Muscle layer of duodenum (tissue), 2 donors: ENCODE data around the gene PDXDC1.
"Not testable (repeated sequence)": the region's sequence is repeated elsewhere in the genome, so short reads cannot be mapped to it uniquely, and the experiment has no call there.

Experiments
- H3K27ac ChIP-seq: one replicate; pipeline ENCODE4 v1.7.0; 2013; ENCODE audit warnings: mild to moderate bottlenecking, low read length
- H3K27me3 ChIP-seq: one replicate; pipeline ENCODE4 v1.7.0; 2013; ENCODE audit warnings: low read depth, mild to moderate bottlenecking, control low read depth, low read length
- H3K36me3 ChIP-seq, 2 donors: one replicate each; pipeline ENCODE4 v1.7.0; 2013; ENCODE audit warnings: low read length in 2 of 2, control low read depth in 1 of 2, mild to moderate bottlenecking in 1 of 2; ENCODE audit not compliant: insufficient read depth in 2 of 2, control insufficient read depth in 1 of 2
- H3K4me1 ChIP-seq, 2 donors: one replicate each; pipeline ENCODE4 v1.7.0; 2013; ENCODE audit warnings: low read length in 2 of 2, mild to moderate bottlenecking in 2 of 2, control low read depth in 1 of 2, moderate library complexity in 1 of 2; ENCODE audit not compliant: insufficient read depth in 2 of 2, control insufficient read depth in 1 of 2
- H3K4me3 ChIP-seq, 2 donors: one replicate each; pipeline ENCODE4 v1.7.0; 2013; ENCODE audit warnings: low read length in 2 of 2, low read depth in 1 of 2, mild to moderate bottlenecking in 1 of 2
- H3K9me3 ChIP-seq, 2 donors: one replicate each; pipeline ENCODE4 v1.7.0; 2013; ENCODE audit warnings: low read length in 2 of 2, control low read depth in 1 of 2, mild to moderate bottlenecking in 1 of 2; ENCODE audit not compliant: control insufficient read depth in 1 of 2
- donor health status: healthy.

PDXDC1 gene

DNA sequence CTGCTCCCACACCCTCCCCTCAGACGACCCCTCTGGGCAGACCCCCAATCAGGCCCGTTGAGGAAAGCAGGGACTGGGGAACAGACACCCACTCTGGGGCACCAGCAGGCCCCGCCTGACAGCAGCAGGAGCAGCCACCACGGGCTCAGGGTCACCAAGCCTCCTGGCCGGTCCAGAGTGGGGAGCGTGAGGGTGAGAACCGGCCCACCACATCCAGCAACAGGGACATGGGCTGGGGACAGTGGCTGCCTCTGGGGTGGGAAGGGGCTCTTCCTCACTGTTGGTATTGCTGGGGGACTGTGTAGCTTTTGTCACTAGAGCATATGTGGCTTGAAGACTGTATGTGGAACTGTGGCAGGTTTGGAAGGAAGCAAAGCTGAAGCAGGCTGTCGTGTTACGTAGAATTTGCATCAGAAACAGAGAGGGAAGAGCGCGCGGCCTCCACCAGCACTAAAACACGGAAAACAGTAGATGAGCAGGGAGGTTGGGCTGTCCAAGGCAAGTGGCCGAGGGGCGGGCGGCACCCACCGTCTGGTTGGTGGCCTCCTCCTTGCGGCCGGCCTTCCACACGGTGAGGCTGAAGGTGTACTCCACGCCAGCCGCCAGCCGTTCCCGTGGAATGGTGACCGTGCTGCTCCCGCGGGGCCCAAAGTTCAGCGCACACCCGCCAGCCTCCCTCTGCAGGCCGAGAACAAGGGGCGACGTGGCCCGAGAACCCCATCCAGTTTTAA, 160.1 kb downstream of the PDXDC1 start:
- not testable (repeated sequence) for H3K36me3 ChIP-seq, H3K9me3 ChIP-seq, H3K27me3 ChIP-seq, H3K4me3 ChIP-seq, H3K27ac ChIP-seq, H3K4me1 ChIP-seq

- not testable (repeated sequence) for H3K27ac ChIP-seq, H3K4me3 ChIP-seq, H3K9me3 ChIP-seq, H3K27me3 ChIP-seq, H3K4me1 ChIP-seq, H3K36me3 ChIP-seq
Observed at GRCh38 chr16:15135483-15136360, 160.9 kb downstream of the PDXDC1 start.

DNA sequence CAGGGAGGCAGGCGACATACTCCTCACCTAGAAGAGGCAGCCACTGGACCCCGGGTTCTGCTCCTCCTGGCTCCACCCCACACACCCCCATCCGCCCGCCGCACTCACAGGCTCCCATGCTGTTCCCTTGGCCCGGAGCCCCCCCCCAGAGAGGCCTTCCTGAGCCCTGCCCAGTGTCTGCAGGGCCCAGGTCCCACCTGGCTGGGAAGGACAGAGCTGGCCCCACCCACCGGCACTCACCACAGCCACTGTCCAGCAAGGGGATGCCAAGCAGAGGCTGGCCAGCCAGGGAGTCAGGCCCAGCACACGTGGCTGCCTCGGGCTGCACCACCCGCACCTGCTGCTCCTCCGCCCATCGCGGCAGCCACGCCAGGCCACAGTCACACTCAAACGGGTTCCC, 162.7 kb downstream of the PDXDC1 start:
- not testable (repeated sequence) for H3K27me3 ChIP-seq

GRCh38 chr16:15140444-15141365, 165.9 kb downstream of the PDXDC1 start:
- not testable (repeated sequence) for H3K4me3 ChIP-seq, H3K27me3 ChIP-seq, H3K36me3 ChIP-seq, H3K9me3 ChIP-seq, H3K27ac ChIP-seq
- peaks cover 0 to 35% of the 10 kb centered on the region in 2 donors for H3K4me1 ChIP-seq

More for the DNA sequence above, 162.7 kb downstream of the PDXDC1 start:
- H3K4me1 ChIP-seq, result peaks cover 0 to 13% of the 10 kb centered on the region in 2 donors
- not testable (repeated sequence) for H3K4me3 ChIP-seq, H3K36me3 ChIP-seq, H3K27ac ChIP-seq, H3K9me3 ChIP-seq

DNA sequence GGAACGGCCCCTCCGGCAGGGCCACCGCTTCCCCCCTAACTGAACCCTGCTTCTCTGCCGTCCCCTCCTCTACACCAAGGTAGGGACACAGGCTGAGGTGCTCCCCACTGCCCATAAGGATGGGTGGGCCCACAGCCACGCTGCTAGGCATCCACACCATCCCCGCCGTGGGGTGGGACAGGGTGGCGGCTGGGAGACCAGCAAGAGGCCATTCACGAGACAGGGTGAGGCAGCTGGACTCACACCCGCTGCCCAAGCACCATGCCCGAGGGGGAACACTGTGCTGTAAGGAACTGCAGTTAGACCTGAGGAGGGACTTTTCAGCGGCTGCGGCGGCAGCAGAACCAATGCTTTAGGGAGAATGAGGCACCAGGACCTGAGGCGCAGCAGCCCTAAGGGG, 166.8 kb downstream of the PDXDC1 start:
- peaks cover 0 to 44% of the 10 kb centered on the region in 2 donors for H3K4me1 ChIP-seq
- H3K36me3 ChIP-seq, result no peaks in the 10 kb centered on the region
- H3K27me3 ChIP-seq, result no peaks in the 10 kb centered on the region
- no peak overlapping the region for H3K27ac ChIP-seq
- no peak overlapping the region for H3K4me3 ChIP-seq
- no peaks in the 10 kb centered on the region for H3K9me3 ChIP-seq

- H3K9me3 ChIP-seq, H3K4me3 ChIP-seq, H3K27me3 ChIP-seq, H3K36me3 ChIP-seq, H3K27ac ChIP-seq: not testable (repeated sequence)
- peaks cover 0 to 47% of the 10 kb centered on the region in 2 donors for H3K4me1 ChIP-seq
Observed at GRCh38 chr16:15142107-15142890, 167.5 kb downstream of the PDXDC1 start.

GRCh38 chr16:15142891-15143600, 168.2 kb downstream of the PDXDC1 start:
- peak overlapping the region in 1 of 2 donors; percentile 42 for H3K4me3 ChIP-seq
- H3K9me3 ChIP-seq, H3K27ac ChIP-seq, H3K27me3 ChIP-seq, H3K36me3 ChIP-seq: not testable (repeated sequence)
- peaks cover 0 to 51% of the 10 kb centered on the region in 2 donors for H3K4me1 ChIP-seq

DNA sequence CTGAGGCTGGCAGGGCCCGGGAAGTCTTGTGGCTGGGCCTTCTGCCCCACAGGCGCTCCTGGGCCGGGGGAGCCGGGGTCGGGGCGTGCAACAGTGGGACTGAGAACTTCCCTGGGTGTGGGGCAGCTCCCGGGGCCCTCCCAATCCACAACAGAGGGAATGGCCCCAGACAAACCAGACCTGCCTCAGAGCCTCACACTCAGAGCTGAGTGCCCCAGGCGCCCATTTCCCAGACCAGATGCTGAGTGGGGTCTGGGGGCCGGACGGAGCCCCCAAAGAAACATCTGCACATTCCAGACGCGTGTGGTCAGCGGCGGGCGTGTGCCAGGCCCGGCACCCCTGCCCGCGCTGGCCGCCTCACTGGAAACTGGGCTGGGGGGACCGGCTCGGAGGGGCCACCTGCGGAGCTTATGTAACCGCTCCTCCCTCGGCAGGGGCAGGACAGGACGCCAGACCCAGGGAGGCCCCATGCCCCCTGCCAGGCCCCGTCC, 168.8 kb downstream of the PDXDC1 start:
- H3K36me3 ChIP-seq, H3K27me3 ChIP-seq, H3K27ac ChIP-seq, H3K9me3 ChIP-seq: not testable (repeated sequence)
- Histone ChIP-seq H3K4me1 (peaks cover 0 to 53% of the 10 kb centered on the region in 2 donors), H3K4me3 (peak overlapping the region in 1 of 2 donors; percentile 42)

DNA sequence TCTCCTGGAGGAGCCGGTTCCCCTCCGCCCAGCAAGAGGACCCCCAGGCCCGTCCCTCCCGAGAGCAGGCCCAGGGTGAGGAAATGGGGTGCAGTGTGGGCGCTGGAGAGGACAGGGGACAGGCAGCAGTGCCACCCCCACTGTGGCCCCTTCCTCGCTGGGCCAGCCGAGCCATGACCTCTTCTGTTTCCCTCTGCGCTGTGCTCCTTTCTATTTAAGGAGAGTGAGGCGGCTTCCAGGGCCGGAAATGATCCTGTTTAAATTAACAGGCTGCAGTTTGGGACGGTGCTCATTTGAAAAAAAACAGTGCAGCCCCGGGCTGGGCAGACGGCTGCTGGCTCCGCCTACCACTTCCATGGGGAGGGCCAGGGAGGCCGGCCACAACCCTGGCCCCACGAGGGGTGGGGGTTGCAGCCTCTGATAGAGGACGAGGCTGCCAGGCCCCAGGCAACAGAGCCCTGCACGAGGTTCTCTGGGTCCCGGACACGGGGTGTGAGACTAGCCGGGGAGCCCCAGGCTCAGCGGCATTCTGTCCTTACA, 169.3 kb downstream of the PDXDC1 start:
- Histone ChIP-seq H3K4me1 (peaks cover 0 to 53% of the 10 kb centered on the region in 2 donors), H3K4me3 (peak overlapping the region in 1 of 2 donors; percentile 42)

More for the DNA sequence above, 169.3 kb downstream of the PDXDC1 start:
- H3K27ac ChIP-seq, H3K27me3 ChIP-seq, H3K36me3 ChIP-seq, H3K9me3 ChIP-seq: not testable (repeated sequence)
